Measurements from ENCODE around the gene GRIK2. TPM values are rescaled to one million over a fixed set of nuclear protein-coding genes. Genes with fewer than 3 reads are reported as not detected.
"Not testable (repeated sequence)": the region's sequence is repeated elsewhere in the genome, so short reads cannot be mapped to it uniquely, and the experiment has no call there.

The GRIK2 gene
- total RNA-seq, 4 donors from 2014 or later = 4.7 to 16.2 (median 7.5) TPM

GRCh38 chr6:102064142-102064541 lies 670.6 kb downstream of the GRIK2 start:
- 84 to 90% methylated on average over 1 of the region's 1 CpG for WGBS, 2 donors
- no peak overlapping the region for H3K27ac ChIP-seq
- H3K27me3 ChIP-seq = no peaks in the 10 kb centered on the region
- H3K36me3 ChIP-seq = no peaks in the 10 kb centered on the region
- DNase-seq (ENCODE audit: low spot score in 2 of 2) = no peak
- no peak for TF ChIP-seq EP300 (IDR thresholded peaks at IDR 0.05)
- no peak for TF ChIP-seq POLR2A (IDR thresholded peaks at IDR 0.05)
- TF ChIP-seq CTCF (IDR thresholded peaks at IDR 0.05) = no peak
- H3K4me1 ChIP-seq = no peaks in the 10 kb centered on the region
- no peak overlapping the region for H3K4me3 ChIP-seq
- no peaks in the 10 kb centered on the region for H3K9me3 ChIP-seq

- H3K4me1 ChIP-seq = no peaks in the 10 kb centered on the region
- H3K9me3 ChIP-seq = no peaks in the 10 kb centered on the region
- WGBS, 2 donors = 24 to 30% methylated on average over 1 of the region's 1 CpG
- DNase-seq (ENCODE audit: low spot score in 2 of 2) = no peak
- no peaks in the 10 kb centered on the region for H3K27me3 ChIP-seq
- H3K36me3 ChIP-seq = no peaks in the 10 kb centered on the region
- no peak for TF ChIP-seq POLR2A (IDR thresholded peaks at IDR 0.05)
- no peak for TF ChIP-seq EP300 (IDR thresholded peaks at IDR 0.05)
- TF ChIP-seq CTCF (IDR thresholded peaks at IDR 0.05) = no peak
- H3K27ac ChIP-seq = no peak overlapping the region
- no peak overlapping the region for H3K4me3 ChIP-seq
Measured at GRCh38 chr6:102066301-102066700, 672.8 kb downstream of the GRIK2 start.

GRCh38 chr6:102068349-102068929 lies 674.9 kb downstream of the GRIK2 start:
- TF ChIP-seq POLR2A (IDR thresholded peaks at IDR 0.05) (no peak), EP300 (IDR thresholded peaks at IDR 0.05) (no peak), CTCF (IDR thresholded peaks at IDR 0.05) (no peak)
- Histone ChIP-seq H3K9me3 (no peaks in the 10 kb centered on the region), H3K4me3 (no peak overlapping the region), H3K36me3 (no peaks in the 10 kb centered on the region), H3K4me1 (no peaks in the 10 kb centered on the region), H3K27ac (no peak overlapping the region), H3K27me3 (no peaks in the 10 kb centered on the region)
- DNase-seq (ENCODE audit: low spot score in 2 of 2) = no peak
- WGBS, 2 donors = 80 to 84% methylated on average over 7 of the region's 7 CpGs

- Histone ChIP-seq H3K27ac (no peak overlapping the region), H3K4me3 (no peak overlapping the region), H3K36me3 (no peaks in the 10 kb centered on the region), H3K27me3 (no peaks in the 10 kb centered on the region), H3K9me3 (no peaks in the 10 kb centered on the region), H3K4me1 (no peaks in the 10 kb centered on the region)
- TF ChIP-seq POLR2A (IDR thresholded peaks at IDR 0.05) (no peak), EP300 (IDR thresholded peaks at IDR 0.05) (no peak), CTCF (IDR thresholded peaks at IDR 0.05) (no peak)
- WGBS, 2 donors = 79 to 82% methylated on average over 2 of the region's 2 CpGs
- no peak for DNase-seq (ENCODE audit: low spot score in 2 of 2)
Measured at GRCh38 chr6:102075539-102075938, 682.0 kb downstream of the GRIK2 start.

- Histone ChIP-seq H3K36me3 (no peaks in the 10 kb centered on the region), H3K4me3 (no peak overlapping the region), H3K4me1 (no peaks in the 10 kb centered on the region), H3K9me3 (peaks cover 0 to 3% (median 0%) of the 10 kb centered on the region in 4 donors), H3K27ac (no peak overlapping the region), H3K27me3 (no peaks in the 10 kb centered on the region)
- TF ChIP-seq POLR2A (IDR thresholded peaks at IDR 0.05) = no peak
- TF ChIP-seq EP300 (IDR thresholded peaks at IDR 0.05) = no peak
- no peak for TF ChIP-seq CTCF (IDR thresholded peaks at IDR 0.05)
- 46 to 57% methylated on average over 2 of the region's 2 CpGs for WGBS, 2 donors
- no peak for DNase-seq (ENCODE audit: low spot score in 2 of 2)
Measured at GRCh38 chr6:102085257-102085656, 691.7 kb downstream of the GRIK2 start.

- not testable (repeated sequence) for DNase-seq (ENCODE audit: low spot score in 2 of 2); H3K4me1 ChIP-seq; H3K4me3 ChIP-seq; H3K27ac ChIP-seq; H3K27me3 ChIP-seq; H3K9me3 ChIP-seq; H3K36me3 ChIP-seq
- WGBS, 2 donors = 94 to 96% methylated on average over 19 of the region's 19 CpGs
Measured at GRCh38 chr6:102088160-102088559, 694.7 kb downstream of the GRIK2 start.

Measured in tibial nerve (tissue), 4 donors.